ENCODE data around the gene FAM171A1.
A peak's percentile ranks its signal among the peaks of the same experiment; 100 is the strongest.

Gene FAM171A1

GRCh38 chr10:15254808-15255648 lies 116.1 kb downstream of the FAM171A1 start:
- peaks cover 13 to 25% of the 10 kb centered on the region in 2 donors for H3K4me1 Mint-ChIP-seq
- H3K27me3 Mint-ChIP-seq: peaks cover 0 to 13% of the 10 kb centered on the region in 2 donors
- H3K9me3 Mint-ChIP-seq: no peaks in the 10 kb centered on the region
- peak overlapping the region; percentile 62 to 72 for H3K4me3 Mint-ChIP-seq
- peak overlapping the region; percentile 77 for H3K27ac Mint-ChIP-seq
- ATAC-seq (replicated peaks) (peak; percentile 88 to 90), DNase-seq (peak; percentile 24)
- no peaks in the 10 kb centered on the region for H3K36me3 Mint-ChIP-seq

- ATAC-seq (replicated peaks): peak; percentile 52 to 64
- peaks cover 13 to 25% of the 10 kb centered on the region in 2 donors for H3K4me1 Mint-ChIP-seq
- H3K27ac Mint-ChIP-seq: peak overlapping the region; percentile 77
- peak overlapping the region; percentile 62 to 72 for H3K4me3 Mint-ChIP-seq
- DNase-seq: no peak
- no peaks in the 10 kb centered on the region for H3K9me3 Mint-ChIP-seq
- H3K36me3 Mint-ChIP-seq: no peaks in the 10 kb centered on the region
- peaks cover 0 to 13% of the 10 kb centered on the region in 2 donors for H3K27me3 Mint-ChIP-seq
These were observed 116.9 kb downstream of the FAM171A1 start for GRCh38 chr10:15253951-15254807.

DNA sequence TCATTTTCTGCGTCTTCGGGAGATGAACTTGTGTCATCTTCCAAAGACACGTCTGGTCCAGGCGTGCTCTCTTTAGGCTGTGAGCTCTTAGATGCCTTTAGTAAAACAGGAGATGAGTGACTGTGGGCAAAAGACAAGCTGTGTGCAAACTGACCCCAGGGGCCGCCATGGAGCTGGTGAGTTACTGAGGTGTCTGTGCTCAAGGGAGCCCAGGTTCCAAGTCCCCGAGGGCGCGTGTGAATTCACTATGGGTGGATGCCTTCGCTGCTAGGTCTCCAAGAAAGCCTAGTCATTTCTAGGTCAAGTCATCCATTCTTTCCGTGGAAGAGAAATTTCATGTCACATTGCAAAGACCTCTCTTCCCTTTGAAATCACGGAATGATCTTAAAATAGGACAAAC lies 118.7 kb downstream of the FAM171A1 start:
- no peak for ATAC-seq (replicated peaks)
- Mint-ChIP-seq H3K4me3 (no peak overlapping the region), H3K9me3 (no peaks in the 10 kb centered on the region), H3K36me3 (no peaks in the 10 kb centered on the region), H3K27me3 (peaks cover 0 to 13% of the 10 kb centered on the region in 2 donors), H3K4me1 (peaks cover 13 to 25% of the 10 kb centered on the region in 2 donors), H3K27ac (no peak overlapping the region)
- no peak for DNase-seq

DNA sequence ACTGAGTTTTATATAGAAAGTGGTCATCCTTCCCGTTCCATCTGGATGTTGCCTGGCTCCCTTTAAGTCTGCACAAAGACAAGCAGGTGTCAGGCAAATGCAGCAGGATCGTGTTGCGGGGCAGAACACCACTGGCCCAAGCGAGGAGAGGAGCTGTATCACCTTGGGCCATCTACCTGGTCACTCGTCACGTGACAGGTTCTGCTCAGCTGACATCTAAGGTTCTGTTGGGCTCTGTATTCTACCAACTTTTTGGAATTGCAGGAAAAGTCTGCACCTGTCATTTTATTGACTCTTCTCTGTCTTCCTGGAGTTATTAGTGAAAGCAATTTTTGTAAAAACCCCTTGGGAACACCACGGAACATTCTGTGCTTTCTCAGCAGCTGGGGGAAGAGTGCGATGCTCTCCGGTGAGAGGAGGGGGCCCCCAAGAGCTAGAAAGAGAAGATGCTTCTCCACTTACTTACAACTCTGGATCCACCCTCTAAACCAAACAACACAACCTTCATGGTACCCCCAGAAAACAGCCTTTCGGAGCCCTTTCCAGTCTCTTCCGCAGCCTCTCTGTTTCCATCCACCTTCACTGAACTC lies 119.2 kb downstream of the FAM171A1 start:
- ATAC-seq (replicated peaks) (no peak), DNase-seq (no peak)
- Mint-ChIP-seq H3K27me3 (peaks cover 0 to 11% of the 10 kb centered on the region in 2 donors), H3K4me3 (no peak overlapping the region), H3K9me3 (no peaks in the 10 kb centered on the region), H3K27ac (no peak overlapping the region), H3K4me1 (peaks cover 13 to 25% of the 10 kb centered on the region in 2 donors), H3K36me3 (no peaks in the 10 kb centered on the region)

DNA sequence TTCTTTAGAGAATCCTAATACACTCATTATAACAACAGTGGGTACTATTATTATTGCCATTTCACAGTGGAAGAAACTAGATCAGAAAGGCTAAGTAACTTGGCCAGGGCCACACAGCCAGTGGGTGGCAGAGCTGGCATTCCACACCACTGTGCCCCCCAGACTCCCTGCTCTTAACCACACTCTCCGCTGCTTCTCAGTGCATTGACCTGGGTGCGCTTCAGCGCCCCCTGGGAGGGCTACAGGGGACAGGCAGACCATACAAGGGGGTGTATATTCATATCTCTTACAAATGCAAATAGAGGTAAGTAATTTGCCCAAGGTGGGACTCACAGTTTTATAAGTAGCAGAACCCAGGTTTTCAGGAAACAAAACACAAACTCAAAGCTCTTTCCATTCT lies 125.6 kb downstream of the FAM171A1 start:
- no peak overlapping the region for H3K27ac Mint-ChIP-seq
- peaks cover 0 to 3% of the 10 kb centered on the region in 2 donors for H3K4me1 Mint-ChIP-seq
- no peaks in the 10 kb centered on the region for H3K27me3 Mint-ChIP-seq
- H3K4me3 Mint-ChIP-seq: no peak overlapping the region
- H3K36me3 Mint-ChIP-seq: no peaks in the 10 kb centered on the region
- no peaks in the 10 kb centered on the region for H3K9me3 Mint-ChIP-seq
- DNase-seq: no peak
- ATAC-seq (replicated peaks): peak in 1 of 2 donors; percentile 39

DNA sequence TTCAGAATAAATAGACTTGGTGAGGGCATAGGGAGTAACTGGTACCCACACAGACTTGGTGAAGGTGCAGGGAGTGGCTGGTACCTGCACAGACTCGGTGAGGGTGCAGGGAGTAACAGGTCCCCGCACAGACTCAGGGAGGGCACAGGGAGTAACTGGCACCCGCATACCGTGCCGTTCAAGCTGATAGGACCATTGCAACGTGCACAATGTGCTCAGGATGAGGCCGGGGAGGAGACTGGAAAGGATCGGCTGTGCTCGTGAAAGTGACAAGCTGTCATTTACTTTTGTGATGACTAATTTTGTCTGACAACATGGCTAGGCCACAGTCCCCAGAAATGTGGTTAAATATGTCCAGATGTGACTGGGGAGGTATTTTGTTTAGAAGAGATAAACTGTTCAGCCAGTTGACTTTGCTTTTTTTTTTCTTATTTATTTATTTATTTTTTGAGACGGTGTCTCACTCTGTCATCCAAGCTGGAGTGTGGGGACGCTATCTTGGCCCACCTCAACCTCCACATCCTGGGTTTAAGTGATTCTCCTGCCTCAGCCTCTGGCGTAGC lies 126.4 kb downstream of the FAM171A1 start:
- no peaks in the 10 kb centered on the region for H3K9me3 Mint-ChIP-seq
- DNase-seq: no peak
- H3K4me3 Mint-ChIP-seq: no peak overlapping the region
- H3K4me1 Mint-ChIP-seq: peaks cover 0 to 3% of the 10 kb centered on the region in 2 donors
- H3K27ac Mint-ChIP-seq: no peak overlapping the region
- H3K36me3 Mint-ChIP-seq: no peaks in the 10 kb centered on the region
- ATAC-seq (replicated peaks): no peak
- H3K27me3 Mint-ChIP-seq: no peaks in the 10 kb centered on the region

- H3K4me3 Mint-ChIP-seq: no peak overlapping the region
- H3K27me3 Mint-ChIP-seq: no peaks in the 10 kb centered on the region
- no peak overlapping the region for H3K27ac Mint-ChIP-seq
- ATAC-seq (replicated peaks): no peak
- DNase-seq: no peak
- H3K4me1 Mint-ChIP-seq: peaks cover 0 to 3% of the 10 kb centered on the region in 2 donors
- H3K36me3 Mint-ChIP-seq: no peaks in the 10 kb centered on the region
- H3K9me3 Mint-ChIP-seq: no peaks in the 10 kb centered on the region
These were observed 128.7 kb downstream of the FAM171A1 start for GRCh38 chr10:15242261-15242840.

- H3K9me3 Mint-ChIP-seq: no peaks in the 10 kb centered on the region
- no peak overlapping the region for H3K27ac Mint-ChIP-seq
- peaks cover 0 to 3% of the 10 kb centered on the region in 2 donors for H3K4me1 Mint-ChIP-seq
- DNase-seq: no peak
- H3K36me3 Mint-ChIP-seq: no peaks in the 10 kb centered on the region
- no peak for ATAC-seq (replicated peaks)
- no peak overlapping the region for H3K4me3 Mint-ChIP-seq
- no peaks in the 10 kb centered on the region for H3K27me3 Mint-ChIP-seq
These were observed 129.8 kb downstream of the FAM171A1 start for GRCh38 chr10:15241306-15241705.

GRCh38 chr10:15238555-15239335 lies 132.3 kb downstream of the FAM171A1 start:
- no peak overlapping the region for H3K27ac Mint-ChIP-seq
- H3K9me3 Mint-ChIP-seq: no peaks in the 10 kb centered on the region
- ATAC-seq (replicated peaks): no peak
- H3K4me3 Mint-ChIP-seq: no peak overlapping the region
- no peaks in the 10 kb centered on the region for H3K27me3 Mint-ChIP-seq
- H3K4me1 Mint-ChIP-seq: no peaks in the 10 kb centered on the region
- no peak for DNase-seq
- no peaks in the 10 kb centered on the region for H3K36me3 Mint-ChIP-seq

GRCh38 chr10:15237351-15237750 lies 133.7 kb downstream of the FAM171A1 start:
- Mint-ChIP-seq H3K4me3 (no peak overlapping the region), H3K4me1 (no peaks in the 10 kb centered on the region), H3K9me3 (no peaks in the 10 kb centered on the region), H3K27ac (no peak overlapping the region), H3K27me3 (peaks cover 0 to 1% of the 10 kb centered on the region in 2 donors), H3K36me3 (no peaks in the 10 kb centered on the region)
- no peak for ATAC-seq (replicated peaks)
- DNase-seq: no peak

DNA sequence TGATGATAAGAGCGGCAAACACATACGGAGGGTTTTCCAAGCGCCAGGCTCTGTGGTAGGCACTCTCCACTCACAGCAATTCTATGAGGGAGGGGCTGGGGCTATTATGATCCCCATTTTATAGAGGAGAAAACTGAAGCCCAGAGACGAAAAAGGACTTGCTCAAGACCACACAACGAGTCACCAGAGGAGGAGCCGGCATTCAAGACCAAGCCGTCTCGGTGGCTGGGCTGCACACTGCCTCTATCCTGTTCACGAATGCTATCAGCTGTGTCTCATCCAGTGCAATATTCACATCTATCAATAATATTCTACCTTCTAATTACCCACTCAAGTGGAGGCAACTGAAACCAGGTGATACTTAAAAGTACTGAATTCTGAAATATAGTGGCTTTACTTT lies 134.7 kb downstream of the FAM171A1 start:
- ATAC-seq (replicated peaks): no peak
- no peaks in the 10 kb centered on the region for H3K4me1 Mint-ChIP-seq

DNA sequence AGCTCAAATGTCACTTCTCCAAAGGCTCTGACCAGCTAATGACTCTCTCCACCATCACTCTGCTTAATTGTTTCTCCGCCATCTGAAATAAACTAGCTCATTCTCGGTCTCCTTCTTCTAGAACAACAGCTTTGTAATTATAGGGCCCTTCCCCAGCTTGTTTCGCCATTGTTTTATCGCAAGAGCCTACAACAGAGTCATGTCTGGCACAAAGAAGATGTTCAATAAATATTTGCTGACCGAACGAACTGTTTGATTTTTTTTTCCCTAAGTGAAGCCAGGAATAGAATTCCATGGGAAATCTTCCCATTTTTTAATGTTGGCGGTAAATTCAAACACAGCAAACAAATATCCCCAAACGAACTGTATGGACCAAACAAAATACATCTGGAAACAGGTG lies 138.8 kb downstream of the FAM171A1 start:
- DNase-seq: no peak
- Mint-ChIP-seq H3K27ac (no peak overlapping the region), H3K4me3 (no peak overlapping the region), H3K4me1 (no peaks in the 10 kb centered on the region), H3K36me3 (no peaks in the 10 kb centered on the region), H3K27me3 (peaks cover 16 to 20% of the 10 kb centered on the region in 2 donors), H3K9me3 (peaks cover 3 to 8% of the 10 kb centered on the region in 2 donors)
- no peak for ATAC-seq (replicated peaks)

More for the DNA sequence above, 134.7 kb downstream of the FAM171A1 start:
- DNase-seq: no peak
- no peaks in the 10 kb centered on the region for H3K9me3 Mint-ChIP-seq
- no peaks in the 10 kb centered on the region for H3K36me3 Mint-ChIP-seq
- no peak overlapping the region for H3K4me3 Mint-ChIP-seq
- H3K27me3 Mint-ChIP-seq: peaks cover 0 to 6% of the 10 kb centered on the region in 2 donors
- no peak overlapping the region for H3K27ac Mint-ChIP-seq

DNA sequence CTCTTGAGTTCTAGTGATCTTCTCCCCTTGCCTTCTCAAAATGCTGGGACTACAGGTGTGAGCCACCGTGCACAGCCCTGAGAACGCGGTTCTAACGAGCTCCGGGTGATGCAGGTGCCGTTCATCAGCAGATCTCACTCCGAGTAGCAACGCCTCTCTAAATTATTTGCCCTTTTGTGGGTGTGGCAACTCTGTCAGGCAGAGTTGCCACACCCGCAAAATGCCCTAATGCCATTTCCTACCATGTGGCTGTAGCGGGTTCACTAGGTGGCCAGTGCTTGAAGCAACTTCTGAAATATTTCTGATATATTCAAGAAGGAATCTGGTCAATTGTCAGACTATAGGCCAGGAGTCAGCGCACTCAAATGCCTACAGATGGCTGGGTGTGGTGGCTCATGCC lies 139.7 kb downstream of the FAM171A1 start:
- Mint-ChIP-seq H3K4me1 (no peaks in the 10 kb centered on the region), H3K4me3 (no peak overlapping the region), H3K9me3 (peaks cover 3 to 8% of the 10 kb centered on the region in 2 donors), H3K27me3 (peaks cover 18 to 22% of the 10 kb centered on the region in 2 donors), H3K36me3 (no peaks in the 10 kb centered on the region), H3K27ac (peak overlapping the region; percentile 16)
- no peak for DNase-seq
- no peak for ATAC-seq (replicated peaks)

Measured in stimulated activated naive B cell treated with anti-CD40 and anti-IgM and Interleukin-4, amounts not matched to agents 10 μg/mL and 1 μg/mL and 100 μg/mL, for 72 hours (primary cell).